ENCODE measurements around the gene PTPRN2. TPM values are rescaled to one million over a fixed set of nuclear protein-coding genes. Genes with fewer than 3 reads are reported as not detected.

The PTPRN2 gene
- total RNA-seq, 1 experiment from 2014 or later: 2.1 TPM

- ATAC-seq: no peak
- intact Hi-C loops (cut with micrococcal nuclease): no loop called here
- no peaks in the 10 kb centered on the region for H3K27me3 ChIP-seq (ENCODE audit: insufficient read depth, low read length)
- CTCF ChIA-PET: no interaction called here
- no peak overlapping the region for H2AFZ ChIP-seq (ENCODE audit: low read depth, low read length, poor library complexity, severe bottlenecking)
- no peak overlapping the region for H3K9ac ChIP-seq (ENCODE audit: low read length)
- BruUV-seq (replicated peaks): no TSS peak
- TF ChIP-seq FOSL1 (IDR thresholded peaks at IDR 0.05; ENCODE audit: low read depth) (no peak), JUND (IDR thresholded peaks at IDR 0.05) (no peak), EZH2 (IDR thresholded peaks at IDR 0.05) (no peak)
- no peak overlapping the region for H3K27ac ChIP-seq (ENCODE audit: low read depth, low read length)
- no peaks in the 10 kb centered on the region for H3K9me2 ChIP-seq (ENCODE audit: insufficient read depth)
- no peak for DNase-seq (ENCODE audit: low read depth, low spot score)
- no peaks in the 10 kb centered on the region for H4K20me1 ChIP-seq (ENCODE audit: insufficient read depth)
- no peaks in the 10 kb centered on the region for H3K79me2 ChIP-seq (ENCODE audit: insufficient read depth, low read length)
- H3K4me2 ChIP-seq (ENCODE audit: low read length): no peak overlapping the region
- no peak overlapping the region for H3K4me3 ChIP-seq (replicated peaks in 1 of 2; ENCODE audit: low read depth in 1 of 2, low read length in 2 of 2)
- H3K9me3 ChIP-seq (ENCODE audit: control insufficient read depth in 1 of 2, insufficient read depth in 1 of 2, low read depth in 1 of 2, low read length in 2 of 2): no peaks in the 10 kb centered on the region
- H3K36me3 ChIP-seq (ENCODE audit: control insufficient read depth in 1 of 2, insufficient read depth in 2 of 2, low read length in 2 of 2): no peaks in the 10 kb centered on the region
- RAD21 ChIA-PET (ENCODE audit: low non-redundant PET in 1 of 2, low total read pairs in 2 of 2, uncharacterized antibody in 2 of 2, unreplicated experiment in 2 of 2): no interaction called here
- POLR2A ChIA-PET: no interaction called here
- no peaks in the 10 kb centered on the region for H3K4me1 ChIP-seq (ENCODE audit: control insufficient read depth in 1 of 2, insufficient read depth in 2 of 2, low read length in 2 of 2)
Observed at GRCh38 chr7:157587051-157587804, 1000.4 kb downstream of the PTPRN2 start.

GRCh38 chr7:157586426-157586955 is 1001.1 kb downstream of the PTPRN2 start:
- no TSS peak for BruUV-seq (replicated peaks)
- no peaks in the 10 kb centered on the region for H3K9me2 ChIP-seq (ENCODE audit: insufficient read depth)
- ChIA-PET RAD21 (ENCODE audit: low non-redundant PET in 1 of 2, low total read pairs in 2 of 2, uncharacterized antibody in 2 of 2, unreplicated experiment in 2 of 2) (no interaction called here), POLR2A (no interaction called here), CTCF (no interaction called here)
- intact Hi-C loops (cut with micrococcal nuclease): no loop called here
- no peak overlapping the region for H3K27ac ChIP-seq (ENCODE audit: low read depth, low read length)
- DNase-seq (ENCODE audit: low read depth, low spot score) (no peak), ATAC-seq (no peak)
- H3K4me2 ChIP-seq (ENCODE audit: low read length): no peak overlapping the region
- no peak overlapping the region for H2AFZ ChIP-seq (ENCODE audit: low read depth, low read length, poor library complexity, severe bottlenecking)
- no peak overlapping the region for H3K9ac ChIP-seq (ENCODE audit: low read length)
- H3K79me2 ChIP-seq (ENCODE audit: insufficient read depth, low read length): no peaks in the 10 kb centered on the region
- H4K20me1 ChIP-seq (ENCODE audit: insufficient read depth): no peaks in the 10 kb centered on the region
- H3K4me1 ChIP-seq (ENCODE audit: control insufficient read depth in 1 of 2, insufficient read depth in 2 of 2, low read length in 2 of 2): no peaks in the 10 kb centered on the region
- H3K27me3 ChIP-seq (ENCODE audit: insufficient read depth, low read length): no peaks in the 10 kb centered on the region
- no peaks in the 10 kb centered on the region for H3K36me3 ChIP-seq (ENCODE audit: control insufficient read depth in 1 of 2, insufficient read depth in 2 of 2, low read length in 2 of 2)
- no peak overlapping the region for H3K4me3 ChIP-seq (replicated peaks in 1 of 2; ENCODE audit: low read depth in 1 of 2, low read length in 2 of 2)
- no peaks in the 10 kb centered on the region for H3K9me3 ChIP-seq (ENCODE audit: control insufficient read depth in 1 of 2, insufficient read depth in 1 of 2, low read depth in 1 of 2, low read length in 2 of 2)
- TF ChIP-seq REST (IDR thresholded peaks at IDR 0.05; ENCODE audit: low read depth): no peak
- TF ChIP-seq CTCF (IDR thresholded peaks at IDR 0.05 in 2 of 3, conservative IDR thresholded peaks at IDR 0.05 in 1 of 3; ENCODE audit: borderline replicate concordance in 1 of 3, insufficient read depth in 1 of 3, low read depth in 2 of 3, low read length in 2 of 3): no peak
- TF ChIP-seq ZFX (IDR thresholded peaks at IDR 0.05): no peak
- no peak for TF ChIP-seq CBX3 (IDR thresholded peaks at IDR 0.05; ENCODE audit: low read depth)
- TF ChIP-seq SRF (IDR thresholded peaks at IDR 0.05; ENCODE audit: low read depth): no peak
- TF ChIP-seq ATF3 (IDR thresholded peaks at IDR 0.05): no peak
- no peak for TF ChIP-seq JUND (IDR thresholded peaks at IDR 0.05)
- TF ChIP-seq RAD21 (IDR thresholded peaks at IDR 0.05; ENCODE audit: low read depth): no peak
- no peak for TF ChIP-seq FOSL1 (IDR thresholded peaks at IDR 0.05; ENCODE audit: low read depth)
- no peak for TF ChIP-seq SIN3A (IDR thresholded peaks at IDR 0.05; ENCODE audit: low read depth)
- no peak for TF ChIP-seq TCF7L2 (IDR thresholded peaks at IDR 0.05; ENCODE audit: borderline replicate concordance, extremely low read depth, insufficient read depth, insufficient read length)
- TF ChIP-seq CEBPB (IDR thresholded peaks at IDR 0.05; ENCODE audit: low read depth): no peak
- TF ChIP-seq EZH2phosphoT487 (IDR thresholded peaks at IDR 0.05; ENCODE audit: borderline replicate concordance): no peak
